ENCODE data around the gene PKHD1. TPM values are rescaled to one million over a fixed set of nuclear protein-coding genes. Genes with fewer than 3 reads are reported as not detected.

PKHD1 gene
- total RNA-seq, 1 donor from 2014 or later = 0.49 TPM

- Histone ChIP-seq H3K27me3 (no peaks in the 10 kb centered on the region), H3K4me3 (no peak overlapping the region), H3K36me3 (no peaks in the 10 kb centered on the region), H3K9me3 (no peaks in the 10 kb centered on the region), H3K4me1 (no peaks in the 10 kb centered on the region), H3K27ac (no peak overlapping the region)
- intact Hi-C loops (cut with DNase I) = no loop called here
- no peak for DNase-seq (ENCODE audit: extremely low spot score in 2 of 2)
- TF ChIP-seq POLR2AphosphoS5 (IDR thresholded peaks at IDR 0.05; ENCODE audit: insufficient read depth in 1 of 2, low read depth in 1 of 2) (no peak), CTCF (IDR thresholded peaks at IDR 0.05) (no peak), POLR2A (IDR thresholded peaks at IDR 0.05) (no peak)
These were observed 221.4 kb downstream of the PKHD1 start for GRCh38 chr6:51865996-51866395.

GRCh38 chr6:51865176-51865575 lies 222.2 kb downstream of the PKHD1 start:
- H3K27ac ChIP-seq = no peak overlapping the region
- no peak for TF ChIP-seq CTCF (IDR thresholded peaks at IDR 0.05)
- TF ChIP-seq POLR2A (IDR thresholded peaks at IDR 0.05) = no peak
- no peak for TF ChIP-seq POLR2AphosphoS5 (IDR thresholded peaks at IDR 0.05; ENCODE audit: insufficient read depth in 1 of 2, low read depth in 1 of 2)

GRCh38 chr6:51857134-51857533 lies 230.3 kb downstream of the PKHD1 start:
- DNase-seq (ENCODE audit: extremely low spot score in 2 of 2) = no peak
- Histone ChIP-seq H3K9me3 (no peaks in the 10 kb centered on the region), H3K4me1 (no peaks in the 10 kb centered on the region), H3K27me3 (no peaks in the 10 kb centered on the region), H3K4me3 (no peak overlapping the region), H3K27ac (no peak overlapping the region), H3K36me3 (no peaks in the 10 kb centered on the region)
- TF ChIP-seq POLR2A (IDR thresholded peaks at IDR 0.05) (no peak), CTCF (IDR thresholded peaks at IDR 0.05) (no peak), POLR2AphosphoS5 (IDR thresholded peaks at IDR 0.05; ENCODE audit: insufficient read depth in 1 of 2, low read depth in 1 of 2) (no peak)
- intact Hi-C loops (cut with DNase I) = no loop called here

More at GRCh38 chr6:51865176-51865575, 222.2 kb downstream of the PKHD1 start:
- Histone ChIP-seq H3K4me1 (no peaks in the 10 kb centered on the region), H3K36me3 (no peaks in the 10 kb centered on the region), H3K27me3 (no peaks in the 10 kb centered on the region), H3K4me3 (no peak overlapping the region), H3K9me3 (no peaks in the 10 kb centered on the region)
- no peak for DNase-seq (ENCODE audit: extremely low spot score in 2 of 2)
- intact Hi-C loops (cut with DNase I) = no loop called here

DNA sequence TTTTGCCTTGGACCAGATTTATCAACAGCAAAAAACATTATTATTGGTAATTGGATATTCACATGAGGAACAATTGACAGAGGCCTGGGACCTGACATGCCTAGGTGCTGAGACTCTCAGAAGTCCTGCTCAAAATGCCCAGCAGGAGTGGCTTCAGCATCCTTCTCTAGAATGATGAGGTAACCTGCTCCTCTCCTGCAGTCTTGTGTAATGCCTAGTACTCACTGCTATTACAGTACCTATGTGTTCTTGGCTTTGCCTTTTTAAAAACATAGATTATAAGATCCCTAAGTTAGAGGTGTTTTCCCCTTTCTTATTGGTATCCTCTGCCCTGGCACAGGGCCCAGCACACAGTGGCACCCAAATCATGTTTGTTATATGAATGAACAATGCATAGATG lies 230.9 kb downstream of the PKHD1 start:
- intact Hi-C loops (cut with DNase I) = no loop called here

More for the DNA sequence above, 230.9 kb downstream of the PKHD1 start:
- Histone ChIP-seq H3K4me3 (no peak overlapping the region), H3K9me3 (no peaks in the 10 kb centered on the region), H3K27me3 (no peaks in the 10 kb centered on the region), H3K27ac (no peak overlapping the region), H3K36me3 (no peaks in the 10 kb centered on the region), H3K4me1 (no peaks in the 10 kb centered on the region)
- DNase-seq (ENCODE audit: extremely low spot score in 2 of 2) = no peak
- no peak for TF ChIP-seq CTCF (IDR thresholded peaks at IDR 0.05)
- no peak for TF ChIP-seq POLR2AphosphoS5 (IDR thresholded peaks at IDR 0.05; ENCODE audit: insufficient read depth in 1 of 2, low read depth in 1 of 2)
- TF ChIP-seq POLR2A (IDR thresholded peaks at IDR 0.05) = no peak
